Fibroblast of skin of left quadriceps (primary cell): ENCODE results near the gene MCRIP2.
A peak's percentile ranks its signal among the peaks of the same experiment; 100 is the strongest.

Experiments used
- DNase-seq, 2 experiments: peaks; one replicate each; pipeline ENCODE4 v3.0.0-alpha.2; 2013; ENCODE audit warnings: low read depth in 2 of 2

The MCRIP2 gene

GRCh38 chr16:631808-632358, 9.7 kb upstream of the MCRIP2 start:
- no peak for DNase-seq

- DNase-seq: no peak
Measured at GRCh38 chr16:632486-633335, 8.9 kb upstream of the MCRIP2 start.

GRCh38 chr16:633336-634050, 8.1 kb upstream of the MCRIP2 start:
- no peak for DNase-seq

- DNase-seq: no peak
Measured at GRCh38 chr16:634051-634670, 7.5 kb upstream of the MCRIP2 start.

GRCh38 chr16:634996-635395, 6.6 kb upstream of the MCRIP2 start:
- no peak for DNase-seq

- no peak for DNase-seq
Measured at GRCh38 chr16:635573-636205, 5.9 kb upstream of the MCRIP2 start.

- DNase-seq: peak; percentile 82 to 84
Measured at GRCh38 chr16:636206-637080, 5.2 kb upstream of the MCRIP2 start, which contains the start of gene METTL26. METTL26 (minus strand) TSS chr16:636305; CDS start chr16:636290, 15 bp downstream.

GRCh38 chr16:637081-638018, 4.3 kb upstream of the MCRIP2 start:
- DNase-seq: peak; percentile 77 to 79

GRCh38 chr16:638034-638543, 3.5 kb upstream of the MCRIP2 start:
- DNase-seq: no peak

GRCh38 chr16:638836-639235, 2.8 kb upstream of the MCRIP2 start:
- DNase-seq: no peak

GRCh38 chr16:640614-641013, 1.0 kb upstream of the MCRIP2 start:
- no peak for DNase-seq

- DNase-seq: no peak
Measured at GRCh38 chr16:642189-643049, 791 bp downstream of the MCRIP2 start.

- DNase-seq: no peak
Measured at GRCh38 chr16:643050-643368, 1.4 kb downstream of the MCRIP2 start.

- DNase-seq: no peak
Measured at GRCh38 chr16:644556-644955, 2.9 kb downstream of the MCRIP2 start.

- no peak for DNase-seq
Measured at GRCh38 chr16:645852-646678, 4.4 kb downstream of the MCRIP2 start.

- DNase-seq: no peak
Measured at GRCh38 chr16:646679-647172, 5.1 kb downstream of the MCRIP2 start.

- DNase-seq: no peak
Measured at GRCh38 chr16:647173-647902, 5.7 kb downstream of the MCRIP2 start.
